Thoracic aorta (tissue), 2 donors: Measurements from ENCODE around the gene TRUB1. TPM values are rescaled to one million over a fixed set of nuclear protein-coding genes. Genes with fewer than 3 reads are reported as not detected.
A peak's percentile ranks its signal among the peaks of the same experiment; 100 is the strongest.

Source experiments
- ATAC-seq: fragments of 150-250 bp; one replicate; pipeline ENCODE4 v1.8.0; 2017; ENCODE audit warnings: low read depth; ENCODE audit not compliant: insufficient number of reproducible peaks, low FRiP score
- DNase-seq: peaks from one replicate; pipeline ENCODE4 v3.0.0-alpha.2; 2020; ENCODE audit warnings: low spot score
- H3K27ac ChIP-seq, 2 donors: fragments of 200-600 bp; sonication (generic); 1 replicate in 1 of 2; 2 replicates in 1 of 2; pipeline ENCODE4 v1.5.1; 2016; ENCODE audit warnings: mild to moderate bottlenecking in 2 of 2, moderate library complexity in 2 of 2
- H3K27me3 ChIP-seq: fragments of 200-600 bp; sonication (generic); replicated peaks from 2 replicates; pipeline ENCODE4 v1.6.0; 2016; ENCODE audit warnings: mild to moderate bottlenecking; ENCODE audit not compliant: insufficient read depth
- H3K36me3 ChIP-seq: fragments of 200-600 bp; sonication (generic); one replicate; pipeline ENCODE4 v1.5.1; 2016
- H3K4me1 ChIP-seq, 2 donors: fragments of 200-600 bp; sonication (generic); 1 replicate in 1 of 2; 2 replicates in 1 of 2; pipeline versions ENCODE4 v1.5.1 to v1.6.0; 2016; ENCODE audit warnings: low read depth in 2 of 2, mild to moderate bottlenecking in 1 of 2; ENCODE audit not compliant: control insufficient read depth in 1 of 2
- H3K4me3 ChIP-seq: fragments of 200-600 bp; sonication (generic); 2 replicates; pipeline ENCODE4 v1.5.1; 2016; ENCODE audit warnings: mild to moderate bottlenecking
- H3K9me3 ChIP-seq: fragments of 200-600 bp; sonication (generic); 2 replicates; pipeline ENCODE4 v1.5.1; 2016
- total RNA-seq, 2 donors: library from RNA; depleted of rRNA; stranded (reverse); fragments of >200 nt; gene quantifications; one replicate each; pipeline versions ENCODE4 v1.1.0 to v1.2.3, GENCODE V29; 2016
- TF ChIP-seq, protein P1 (sequence below): fragments of 200-600 bp; sonication (generic); IDR thresholded peaks from one replicate; pipeline ENCODE4 v1.5.1; 2019; ENCODE audit warnings: antibody characterized with exemption

Gene TRUB1
- total RNA-seq, 2 donors from 2014 or later: 8.8 to 9.5 TPM

- DNase-seq (no peak), ATAC-seq (no peak)
- H3K9me3 ChIP-seq: no peaks in the 10 kb centered on the region
- no peaks in the 10 kb centered on the region for H3K27me3 ChIP-seq
- no peaks in the 10 kb centered on the region for H3K36me3 ChIP-seq
- no peak overlapping the region for H3K4me3 ChIP-seq
- H3K27ac ChIP-seq: no peak overlapping the region
- TF ChIP-seq, protein P1, sequence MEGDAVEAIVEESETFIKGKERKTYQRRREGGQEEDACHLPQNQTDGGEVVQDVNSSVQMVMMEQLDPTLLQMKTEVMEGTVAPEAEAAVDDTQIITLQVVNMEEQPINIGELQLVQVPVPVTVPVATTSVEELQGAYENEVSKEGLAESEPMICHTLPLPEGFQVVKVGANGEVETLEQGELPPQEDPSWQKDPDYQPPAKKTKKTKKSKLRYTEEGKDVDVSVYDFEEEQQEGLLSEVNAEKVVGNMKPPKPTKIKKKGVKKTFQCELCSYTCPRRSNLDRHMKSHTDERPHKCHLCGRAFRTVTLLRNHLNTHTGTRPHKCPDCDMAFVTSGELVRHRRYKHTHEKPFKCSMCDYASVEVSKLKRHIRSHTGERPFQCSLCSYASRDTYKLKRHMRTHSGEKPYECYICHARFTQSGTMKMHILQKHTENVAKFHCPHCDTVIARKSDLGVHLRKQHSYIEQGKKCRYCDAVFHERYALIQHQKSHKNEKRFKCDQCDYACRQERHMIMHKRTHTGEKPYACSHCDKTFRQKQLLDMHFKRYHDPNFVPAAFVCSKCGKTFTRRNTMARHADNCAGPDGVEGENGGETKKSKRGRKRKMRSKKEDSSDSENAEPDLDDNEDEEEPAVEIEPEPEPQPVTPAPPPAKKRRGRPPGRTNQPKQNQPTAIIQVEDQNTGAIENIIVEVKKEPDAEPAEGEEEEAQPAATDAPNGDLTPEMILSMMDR: no peak
- H3K4me1 ChIP-seq: peaks cover 0 to 8% of the 10 kb centered on the region in 2 donors
Observed at GRCh38 chr10:114922003-114922402, 16.0 kb upstream of the TRUB1 start.

DNA sequence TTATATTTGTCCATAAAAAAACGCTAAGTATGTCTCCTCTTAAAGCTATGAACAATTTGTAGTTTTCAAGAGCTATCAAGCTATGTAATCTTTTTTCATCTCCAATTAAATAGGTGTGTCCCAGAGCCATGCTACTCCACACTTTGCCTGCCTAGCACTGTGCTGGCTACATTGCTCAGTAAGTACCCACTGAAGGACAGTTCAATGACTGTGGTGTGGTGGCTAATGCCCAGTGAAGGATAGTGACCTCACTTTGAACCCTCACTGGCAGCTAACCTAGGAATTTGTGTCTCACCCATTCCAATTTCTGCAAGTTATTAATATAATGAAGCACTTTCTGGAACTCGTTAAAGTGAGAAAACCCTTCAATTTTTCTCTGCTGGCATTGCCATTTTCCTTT is 14.4 kb upstream of the TRUB1 start:
- TF ChIP-seq, protein P1: no peak
- H3K4me1 ChIP-seq: peaks cover 0 to 8% of the 10 kb centered on the region in 2 donors
- DNase-seq: no peak
- no peak overlapping the region for H3K4me3 ChIP-seq
- H3K36me3 ChIP-seq: no peaks in the 10 kb centered on the region
- H3K27me3 ChIP-seq: no peaks in the 10 kb centered on the region
- H3K9me3 ChIP-seq: no peaks in the 10 kb centered on the region
- H3K27ac ChIP-seq: no peak overlapping the region
- ATAC-seq: no peak

GRCh38 chr10:114925587-114926586 is 12.1 kb upstream of the TRUB1 start:
- Histone ChIP-seq H3K4me1 (peaks cover 0 to 8% of the 10 kb centered on the region in 2 donors), H3K36me3 (no peaks in the 10 kb centered on the region), H3K4me3 (no peak overlapping the region), H3K9me3 (no peaks in the 10 kb centered on the region), H3K27me3 (no peaks in the 10 kb centered on the region), H3K27ac (no peak overlapping the region)
- DNase-seq: no peak
- ATAC-seq: peak; percentile 76
- TF ChIP-seq, protein P1: no peak

DNA sequence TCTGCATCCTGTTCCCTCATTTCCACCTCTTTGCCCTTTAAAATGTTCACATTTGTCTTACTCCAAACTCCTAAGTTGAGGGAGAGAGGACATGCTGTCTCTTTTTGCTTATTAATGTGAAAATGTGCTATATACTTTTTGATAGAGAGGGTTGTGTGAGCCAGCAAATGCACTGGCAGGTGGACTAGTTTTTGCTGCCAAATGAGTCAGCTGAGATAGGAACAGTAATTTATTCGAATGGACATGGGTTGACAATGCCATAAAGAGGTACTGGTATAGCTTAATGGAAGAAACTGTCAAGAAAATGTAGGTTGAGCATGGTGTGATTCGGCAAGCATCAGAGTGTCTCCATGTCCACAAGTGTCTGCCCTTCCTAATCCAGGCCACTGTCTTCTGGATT is 9.2 kb upstream of the TRUB1 start:
- H3K4me1 ChIP-seq: peaks cover 0 to 8% of the 10 kb centered on the region in 2 donors
- no peak for ATAC-seq
- no peak for DNase-seq
- H3K27ac ChIP-seq: no peak overlapping the region
- no peaks in the 10 kb centered on the region for H3K27me3 ChIP-seq
- H3K4me3 ChIP-seq: no peak overlapping the region
- TF ChIP-seq, protein P1: no peak
- H3K9me3 ChIP-seq: no peaks in the 10 kb centered on the region
- H3K36me3 ChIP-seq: no peaks in the 10 kb centered on the region

GRCh38 chr10:114930320-114930719 is 7.7 kb upstream of the TRUB1 start:
- Histone ChIP-seq H3K36me3 (no peaks in the 10 kb centered on the region), H3K27me3 (no peaks in the 10 kb centered on the region), H3K4me1 (peaks cover 0 to 7% of the 10 kb centered on the region in 2 donors), H3K4me3 (no peak overlapping the region), H3K27ac (no peak overlapping the region), H3K9me3 (no peaks in the 10 kb centered on the region)
- DNase-seq (no peak), ATAC-seq (no peak)
- TF ChIP-seq, protein P1: no peak
